K562 (cell line): ENCODE measurements around the gene TLX3. TPM values are rescaled to one million over a fixed set of nuclear protein-coding genes. Genes with fewer than 3 reads are reported as not detected.

Source experiments
- CBX8 ChIP-seq: fragments of 200-600 bp; sonication (generic); IDR thresholded peaks from 2 replicates; pipeline ENCODE4 v1.6.1; 2012; ENCODE audit warnings: borderline replicate concordance, mixed run types, low read depth, mild to moderate bottlenecking, moderate library complexity, mixed read lengths, low read length, control low read depth, inconsistent platforms; ENCODE audit not compliant: poor library complexity, severe bottlenecking; ENCODE audit errors: extremely low read depth
- CCNT2 ChIP-seq: IDR thresholded peaks from 2 replicates; pipeline ENCODE4 v1.6.1; 2011; ENCODE audit warnings: borderline replicate concordance, low read depth, mild to moderate bottlenecking, moderate library complexity, mixed read lengths, low read length; ENCODE audit not compliant: insufficient read length; ENCODE audit errors: extremely low read depth
- CSDE1 ChIP-seq, 2 experiments: fragments of 450-650 bp; IDR thresholded peaks; 2 replicates each; pipeline ENCODE4 v1.6.1; 2016; ENCODE audit warnings: mild to moderate bottlenecking in 1 of 2
- GATA2 ChIP-seq: sonication (generic); formaldehyde crosslinking; IDR thresholded peaks from 2 replicates; pipeline ENCODE4 v1.4.0; 2020; ENCODE audit warnings: mild to moderate bottlenecking, missing genetic modification reagents
- NR2C1 ChIP-seq, 2 experiments: fragments of 450-650 bp; IDR thresholded peaks; 2 replicates each; pipeline ENCODE4 v1.6.1; 2017; ENCODE audit warnings: mild to moderate bottlenecking in 2 of 2, antibody characterized with exemption in 1 of 2, inconsistent platforms in 1 of 2, missing compliant biosample characterization in 1 of 2, missing genetic modification characterization in 1 of 2
- PHF8 ChIP-seq: fragments of 200-600 bp; sonication (generic); IDR thresholded peaks from 2 replicates; pipeline ENCODE4 v1.6.1; 2012; ENCODE audit warnings: mixed run types, mild to moderate bottlenecking, inconsistent platforms, low read length, moderate library complexity, borderline replicate concordance
- PRPF4 ChIP-seq: fragments of 200-400 bp; formaldehyde crosslinking; IDR thresholded peaks from one replicate; pipeline ENCODE4 v1.6.1; 2017; ENCODE audit warnings: low read length, low read depth, mild to moderate bottlenecking; ENCODE audit not compliant: insufficient read depth, poor library complexity, severe bottlenecking
- ZNF12 ChIP-seq: sonication (generic); formaldehyde crosslinking; IDR thresholded peaks from 2 replicates; pipeline ENCODE4 v1.4.0; 2020; ENCODE audit warnings: mild to moderate bottlenecking, missing genetic modification reagents
- polyA plus RNA-seq, 8 experiments: library from polyadenylated mRNA; depleted of rRNA in 4 of 8; stranded (reverse) in 5 of 8; unstranded in 3 of 8; fragments of >200 nt; fragmentation: Nextera tagmentation in 2 of 8; fragmentation: Illumina TruSeq in 1 of 8; extraction: Ambion mirVana in 2 of 8; extraction: Trizol in 1 of 8; gene quantifications; 2 replicates each; pipeline versions ENCODE4 v1.2.1 to v1.2.3, GENCODE V29; 2011 to 2014; ENCODE audit warnings: inconsistent platforms in 1 of 8, missing spikeins in 1 of 8
- total RNA-seq, 7 experiments: library from RNA; depleted of rRNA in 6 of 7; stranded (reverse); fragments of >200 nt in 6 of 7; fragmentation: Illumina TruSeq in 2 of 7; extraction: Trizol in 2 of 7; gene quantifications; 2 replicates each; pipeline versions ENCODE4 v1.2.1 to v1.2.3, GENCODE V29; 2011 to 2021; ENCODE audit warnings: low replicate concordance in 1 of 7
- TF ChIP-seq, protein P1 (sequence below): fragments of 200-800 bp; sonication (Bioruptor generic); IDR thresholded peaks from 2 replicates; pipeline ENCODE4 v1.6.1; 2016; ENCODE audit warnings: missing genetic modification characterization, missing compliant biosample characterization
- TF ChIP-seq, protein P2 (sequence below): sonication (generic); formaldehyde crosslinking; IDR thresholded peaks from 2 replicates; pipeline ENCODE4 v1.8.1; 2022; ENCODE audit warnings: missing genetic modification reagents
- TF ChIP-seq, protein P3 (sequence below): fragments of 250-450 bp; sonication (Bioruptor Pico); IDR thresholded peaks from 2 replicates; pipeline ENCODE4 v1.4.0; 2020

The TLX3 gene
- total and polyA plus RNA-seq, 9 of the 15 experiments (the other 6 are each of a cell fraction or from before 2014, with no cell fraction given): not detected

DNA sequence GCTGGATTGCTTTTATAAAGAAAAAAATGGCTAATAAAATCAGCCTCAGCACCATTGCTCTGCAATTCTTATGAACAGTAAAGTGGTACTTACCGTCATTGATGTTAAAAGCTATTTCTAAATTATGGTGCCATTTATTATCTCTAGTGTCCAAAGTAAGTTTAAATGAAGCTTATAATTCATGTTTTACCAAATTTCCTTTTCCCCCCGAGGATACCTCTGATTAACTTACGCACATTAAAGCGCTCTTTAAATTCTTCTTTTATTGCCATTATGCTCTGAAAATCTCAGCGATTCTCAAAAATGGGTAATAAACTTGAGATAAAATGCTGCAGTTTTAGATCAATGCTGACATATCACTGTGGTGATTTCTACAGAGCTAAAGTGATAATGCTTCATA lies 13.5 kb downstream of the TLX3 start (continued):
- TF ChIP-seq, protein P1, sequence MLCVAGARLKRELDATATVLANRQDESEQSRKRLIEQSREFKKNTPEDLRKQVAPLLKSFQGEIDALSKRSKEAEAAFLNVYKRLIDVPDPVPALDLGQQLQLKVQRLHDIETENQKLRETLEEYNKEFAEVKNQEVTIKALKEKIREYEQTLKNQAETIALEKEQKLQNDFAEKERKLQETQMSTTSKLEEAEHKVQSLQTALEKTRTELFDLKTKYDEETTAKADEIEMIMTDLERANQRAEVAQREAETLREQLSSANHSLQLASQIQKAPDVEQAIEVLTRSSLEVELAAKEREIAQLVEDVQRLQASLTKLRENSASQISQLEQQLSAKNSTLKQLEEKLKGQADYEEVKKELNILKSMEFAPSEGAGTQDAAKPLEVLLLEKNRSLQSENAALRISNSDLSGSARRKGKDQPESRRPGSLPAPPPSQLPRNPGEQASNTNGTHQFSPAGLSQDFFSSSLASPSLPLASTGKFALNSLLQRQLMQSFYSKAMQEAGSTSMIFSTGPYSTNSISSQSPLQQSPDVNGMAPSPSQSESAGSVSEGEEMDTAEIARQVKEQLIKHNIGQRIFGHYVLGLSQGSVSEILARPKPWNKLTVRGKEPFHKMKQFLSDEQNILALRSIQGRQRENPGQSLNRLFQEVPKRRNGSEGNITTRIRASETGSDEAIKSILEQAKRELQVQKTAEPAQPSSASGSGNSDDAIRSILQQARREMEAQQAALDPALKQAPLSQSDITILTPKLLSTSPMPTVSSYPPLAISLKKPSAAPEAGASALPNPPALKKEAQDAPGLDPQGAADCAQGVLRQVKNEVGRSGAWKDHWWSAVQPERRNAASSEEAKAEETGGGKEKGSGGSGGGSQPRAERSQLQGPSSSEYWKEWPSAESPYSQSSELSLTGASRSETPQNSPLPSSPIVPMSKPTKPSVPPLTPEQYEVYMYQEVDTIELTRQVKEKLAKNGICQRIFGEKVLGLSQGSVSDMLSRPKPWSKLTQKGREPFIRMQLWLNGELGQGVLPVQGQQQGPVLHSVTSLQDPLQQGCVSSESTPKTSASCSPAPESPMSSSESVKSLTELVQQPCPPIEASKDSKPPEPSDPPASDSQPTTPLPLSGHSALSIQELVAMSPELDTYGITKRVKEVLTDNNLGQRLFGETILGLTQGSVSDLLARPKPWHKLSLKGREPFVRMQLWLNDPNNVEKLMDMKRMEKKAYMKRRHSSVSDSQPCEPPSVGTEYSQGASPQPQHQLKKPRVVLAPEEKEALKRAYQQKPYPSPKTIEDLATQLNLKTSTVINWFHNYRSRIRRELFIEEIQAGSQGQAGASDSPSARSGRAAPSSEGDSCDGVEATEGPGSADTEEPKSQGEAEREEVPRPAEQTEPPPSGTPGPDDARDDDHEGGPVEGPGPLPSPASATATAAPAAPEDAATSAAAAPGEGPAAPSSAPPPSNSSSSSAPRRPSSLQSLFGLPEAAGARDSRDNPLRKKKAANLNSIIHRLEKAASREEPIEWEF (CRISPR knock-in tag): no peak
- TF ChIP-seq CCNT2 (no peak), GATA2 (CRISPR knock-in tag) (no peak), PRPF4 (no peak), CBX8 (no peak), NR2C1 (IDR thresholded peaks at IDR 0.05) (no peak), NR2C1 (tag; IDR thresholded peaks at IDR 0.05) (no peak), ZNF12 (CRISPR knock-in tag) (no peak), CSDE1 (IDR thresholded peaks at IDR 0.05) (no peak), PHF8 (no peak)
- TF ChIP-seq, protein P2, sequence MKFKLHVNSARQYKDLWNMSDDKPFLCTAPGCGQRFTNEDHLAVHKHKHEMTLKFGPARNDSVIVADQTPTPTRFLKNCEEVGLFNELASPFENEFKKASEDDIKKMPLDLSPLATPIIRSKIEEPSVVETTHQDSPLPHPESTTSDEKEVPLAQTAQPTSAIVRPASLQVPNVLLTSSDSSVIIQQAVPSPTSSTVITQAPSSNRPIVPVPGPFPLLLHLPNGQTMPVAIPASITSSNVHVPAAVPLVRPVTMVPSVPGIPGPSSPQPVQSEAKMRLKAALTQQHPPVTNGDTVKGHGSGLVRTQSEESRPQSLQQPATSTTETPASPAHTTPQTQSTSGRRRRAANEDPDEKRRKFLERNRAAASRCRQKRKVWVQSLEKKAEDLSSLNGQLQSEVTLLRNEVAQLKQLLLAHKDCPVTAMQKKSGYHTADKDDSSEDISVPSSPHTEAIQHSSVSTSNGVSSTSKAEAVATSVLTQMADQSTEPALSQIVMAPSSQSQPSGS (CRISPR knock-in tag): no peak
- TF ChIP-seq, protein P3, sequence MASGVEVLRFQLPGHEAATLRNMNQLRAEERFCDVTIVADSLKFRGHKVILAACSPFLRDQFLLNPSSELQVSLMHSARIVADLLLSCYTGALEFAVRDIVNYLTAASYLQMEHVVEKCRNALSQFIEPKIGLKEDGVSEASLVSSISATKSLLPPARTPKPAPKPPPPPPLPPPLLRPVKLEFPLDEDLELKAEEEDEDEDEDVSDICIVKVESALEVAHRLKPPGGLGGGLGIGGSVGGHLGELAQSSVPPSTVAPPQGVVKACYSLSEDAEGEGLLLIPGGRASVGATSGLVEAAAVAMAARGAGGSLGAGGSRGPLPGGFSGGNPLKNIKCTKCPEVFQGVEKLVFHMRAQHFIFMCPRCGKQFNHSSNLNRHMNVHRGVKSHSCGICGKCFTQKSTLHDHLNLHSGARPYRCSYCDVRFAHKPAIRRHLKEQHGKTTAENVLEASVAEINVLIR (CRISPR knock-in tag): no peak
